ENCODE measurements around the gene TUBB3. TPM values are rescaled to one million over a fixed set of nuclear protein-coding genes. Genes with fewer than 3 reads are reported as not detected.

TUBB3 gene
- total and polyA plus RNA-seq, 2 of the 8 experiments (the other 6 are each of a cell fraction or from before 2014, with no cell fraction given): 275 to 393 TPM

- Histone ChIP-seq H3K18ac (ENCODE audit: extremely low read depth, low read length) (no peak overlapping the region), H4K8ac (ENCODE audit: extremely low read depth, insufficient read depth, low read length) (no peak overlapping the region), H2BK120ac (replicated peaks; ENCODE audit: low read depth, low read length) (no peak overlapping the region), H3K79me1 (ENCODE audit: low read depth, low read length) (no peaks in the 10 kb centered on the region), H3K4me3 (ENCODE audit: extremely low read depth in 1 of 4, insufficient read depth in 2 of 4, low read depth in 3 of 4, low read length in 4 of 4) (no peak overlapping the region), H4K20me1 (replicated peaks in 1 of 2; ENCODE audit: control insufficient read depth in 1 of 2, insufficient read depth in 2 of 2, low read length in 2 of 2) (peaks cover 0 to 6% of the 10 kb centered on the region in 2 experiments), H2BK12ac (ENCODE audit: low read depth, low read length) (no peak overlapping the region), H3K56ac (replicated peaks; ENCODE audit: insufficient read length, low read depth, low read length) (no peak overlapping the region), H4K5ac (ENCODE audit: insufficient read length, low read depth, low read length) (no peak overlapping the region), H3K23me2 (ENCODE audit: low read depth, low read length) (peaks cover 7% of the 10 kb centered on the region; the same call in 1 of the 2 replicates), H3K4me1 (replicated peaks in 1 of 4; ENCODE audit: control insufficient read depth in 3 of 4, insufficient read depth in 4 of 4, low read length in 3 of 4) (peaks cover 0 to 7% (median 5%) of the 10 kb centered on the region in 4 experiments; a peak in 5 of 7 replicates), H3K27ac (ENCODE audit: low read depth, low read length) (no peak overlapping the region), H2BK20ac (ENCODE audit: low read length) (no peak overlapping the region), H3K23ac (ENCODE audit: insufficient read length) (no peak overlapping the region), H2BK15ac (ENCODE audit: low read length) (no peak overlapping the region), H3K9me3 (ENCODE audit: insufficient read depth in 2 of 2, low read depth in 1 of 2, low read length in 1 of 2) (no peaks in the 10 kb centered on the region), H3K36me3 (ENCODE audit: control insufficient read depth in 2 of 4, insufficient read depth in 4 of 4, low read length in 3 of 4) (no peaks in the 10 kb centered on the region), H2AFZ (ENCODE audit: low read length) (no peak overlapping the region), H4K91ac (replicated peaks; ENCODE audit: insufficient read length, low read length) (no peak overlapping the region), H3K27me3 (replicated peaks in 1 of 4; ENCODE audit: control insufficient read depth in 3 of 4, extremely low read depth in 1 of 4, insufficient read depth in 3 of 4, low read length in 3 of 4) (peaks cover 3 to 28% (median 22%) of the 10 kb centered on the region in 4 experiments), H3K9ac (replicated peaks in 1 of 4; ENCODE audit: extremely low read depth in 1 of 4, low read depth in 3 of 4, low read length in 3 of 4) (no peak overlapping the region; a peak in 1 of 7 replicates), H2BK5ac (ENCODE audit: low read depth, low read length) (no peak overlapping the region), H3K79me2 (ENCODE audit: control insufficient read depth in 1 of 2, insufficient read depth in 2 of 2, low read length in 2 of 2) (no peaks in the 10 kb centered on the region), H3K4ac (replicated peaks; ENCODE audit: insufficient read length, low read depth, low read length) (no peak overlapping the region), H3K14ac (ENCODE audit: insufficient read length) (no peak overlapping the region), H3K4me2 (ENCODE audit: insufficient read depth in 1 of 2, low read depth in 2 of 2, low read length in 2 of 2) (no peak overlapping the region), H2AK5ac (ENCODE audit: low read depth, low read length) (no peak overlapping the region)
- POLR2A ChIA-PET (ENCODE audit: partially characterized antibody): no interaction called here
- DNase-seq (ENCODE audit: low read depth in 1 of 2, low spot score in 2 of 2) (no peak), FAIRE-seq (no peak)
- WGBS, 2 experiments (ENCODE audit: extremely low coverage in 1 of 2, insufficient coverage in 1 of 2, insufficient read length in 1 of 2, insufficient replicate concordance in 2 of 2, low coverage in 1 of 2, low lambda C conversion rate in 2 of 2, missing lambda C conversion rate in 1 of 2): 69% methylated on average over 7 of the region's 7 CpGs; no CpG with 5 or more reads in 1 of the 2 experiments
- CTCF ChIA-PET (ENCODE audit: partially characterized antibody): interaction anchor here (1.1 to 1.3 kb wide), 2 partner anchors 8 to 12 kb away, joined by 3 read pairs; no protein-coding TSS in a partner anchor
- TF ChIP-seq RAD21 (IDR thresholded peaks at IDR 0.05 in 1 of 2, conservative IDR thresholded peaks at IDR 0.05 in 1 of 2; ENCODE audit: low read depth in 2 of 2, low read length in 2 of 2): peak in 1 of 2 experiments; percentile 28; a peak in 1 of 4 replicates
- TF ChIP-seq MAFK (IDR thresholded peaks at IDR 0.05; ENCODE audit: low read depth, low read length): no peak
- no peak for TF ChIP-seq JUN (IDR thresholded peaks at IDR 0.05; ENCODE audit: low read depth, low read length)
- no peak for TF ChIP-seq CHD1 (IDR thresholded peaks at IDR 0.05; ENCODE audit: low read depth, low read length)
- TF ChIP-seq NANOG (IDR thresholded peaks at IDR 0.05; ENCODE audit: insufficient read depth, low read depth, low read length, poor library complexity, severe bottlenecking): no peak
- no peak for TF ChIP-seq EP300 (IDR thresholded peaks at IDR 0.05; ENCODE audit: borderline replicate concordance in 1 of 2, low read depth in 2 of 2, low read length in 2 of 2)
- TF ChIP-seq RXRA (IDR thresholded peaks at IDR 0.05; ENCODE audit: insufficient read depth, low read depth, low read length): no peak
- no peak for TF ChIP-seq POU5F1 (IDR thresholded peaks at IDR 0.05; ENCODE audit: low read depth, low read length)
- no peak for TF ChIP-seq BCL11A (IDR thresholded peaks at IDR 0.05; ENCODE audit: low read depth in 2 of 2, low read length in 2 of 2)
- no peak for TF ChIP-seq CREB1 (IDR thresholded peaks at IDR 0.05)
- TF ChIP-seq PHF8 (conservative IDR thresholded peaks at IDR 0.05; ENCODE audit: low read depth, low read length): no peak
- TF ChIP-seq CBX5 (IDR thresholded peaks at IDR 0.05; ENCODE audit: low read depth, low read length): no peak
Observed at GRCh38 chr16:89945654-89946053, 22.5 kb downstream of the TUBB3 start.
